Brain microvascular endothelial cell (primary cell): ENCODE measurements around the gene TMPRSS9.

ENCODE experiments used
- DNase-seq: peaks from one replicate; pipeline ENCODE4 v3.0.0-alpha.2; 2020
- H3K27ac ChIP-seq: fragments of 250-450 bp; sonication (Bioruptor Pico); 2 replicates; pipeline ENCODE4 v1.5.1; 2020; ENCODE audit warnings: mild to moderate bottlenecking, moderate library complexity
- H3K27me3 ChIP-seq: fragments of 250-450 bp; sonication (Bioruptor Pico); replicated peaks from 2 replicates; pipeline ENCODE4 v1.5.1; 2020; ENCODE audit warnings: mild to moderate bottlenecking
- H3K36me3 ChIP-seq: fragments of 250-450 bp; sonication (Bioruptor Pico); replicated peaks from 2 replicates; pipeline ENCODE4 v1.5.1; 2020; ENCODE audit warnings: mild to moderate bottlenecking
- H3K4me3 ChIP-seq: 2 replicates; pipeline ENCODE4 v1.5.1; 2011; ENCODE audit warnings: low read depth, mild to moderate bottlenecking, control low read depth, low read length, moderate library complexity
- CTCF ChIP-seq: IDR thresholded peaks from 2 replicates; pipeline ENCODE4 v1.5.1; 2011; ENCODE audit warnings: low read depth, mild to moderate bottlenecking, moderate library complexity, low read length, control low read depth, inconsistent platforms; ENCODE audit errors: missing control alignments
- in situ Hi-C: cut with HindIII; loops from 2 replicates; pipeline ENCODE4 v1.10.0; 2017; ENCODE audit warnings: low sequenced_read_pairs, low pct_ligation_motif_present

The TMPRSS9 gene

GRCh38 chr19:2330632-2331284 lies 29.3 kb upstream of the TMPRSS9 start:
- no peak overlapping the region for H3K4me3 ChIP-seq
- in situ Hi-C loops, result no loop called here
- no peaks in the 10 kb centered on the region for H3K27me3 ChIP-seq
- DNase-seq, result no peak
- H3K36me3 ChIP-seq, result no peaks in the 10 kb centered on the region
- no peak for TF ChIP-seq CTCF
- no peak overlapping the region for H3K27ac ChIP-seq

- Histone ChIP-seq H3K36me3 (no peaks in the 10 kb centered on the region), H3K4me3 (no peak overlapping the region), H3K27me3 (no peaks in the 10 kb centered on the region), H3K27ac (no peak overlapping the region)
- in situ Hi-C loops, result no loop called here
- no peak for TF ChIP-seq CTCF
- DNase-seq, result no peak
These were observed 28.3 kb upstream of the TMPRSS9 start for GRCh38 chr19:2331601-2332246.

- Histone ChIP-seq H3K27ac (no peak overlapping the region), H3K36me3 (no peaks in the 10 kb centered on the region), H3K27me3 (no peaks in the 10 kb centered on the region), H3K4me3 (no peak overlapping the region)
- in situ Hi-C loops, result no loop called here
- no peak for TF ChIP-seq CTCF
- no peak for DNase-seq
These were observed 27.6 kb upstream of the TMPRSS9 start for GRCh38 chr19:2332341-2333026.

GRCh38 chr19:2333027-2333806 lies 26.8 kb upstream of the TMPRSS9 start:
- H3K36me3 ChIP-seq, result no peaks in the 10 kb centered on the region
- TF ChIP-seq CTCF, result no peak
- in situ Hi-C loops, result no loop called here
- H3K27ac ChIP-seq, result no peak overlapping the region
- DNase-seq, result no peak
- no peak overlapping the region for H3K4me3 ChIP-seq
- no peaks in the 10 kb centered on the region for H3K27me3 ChIP-seq

- no peak for TF ChIP-seq CTCF
- DNase-seq, result no peak
- in situ Hi-C loops, result no loop called here
These were observed 26.3 kb upstream of the TMPRSS9 start for GRCh38 chr19:2333807-2334211.

More at GRCh38 chr19:2333807-2334211, 26.3 kb upstream of the TMPRSS9 start:
- H3K4me3 ChIP-seq, result no peak overlapping the region
- peaks cover 2% of the 10 kb centered on the region for H3K36me3 ChIP-seq
- no peak overlapping the region for H3K27ac ChIP-seq
- H3K27me3 ChIP-seq, result no peaks in the 10 kb centered on the region
